ENCODE measurements around the gene LRRK2. TPM values are rescaled to one million over a fixed set of nuclear protein-coding genes. Genes with fewer than 3 reads are reported as not detected.

The LRRK2 gene
- total and polyA plus RNA-seq, 2 donors = 9.7 to 44.1 TPM

- Histone ChIP-seq H3K4me1 (ENCODE audit: insufficient read depth) (no peaks in the 10 kb centered on the region), H3K27ac (ENCODE audit: low read depth) (no peak overlapping the region), H3K4me3 (ENCODE audit: low read depth, low read length) (no peak overlapping the region), H3K36me3 (ENCODE audit: insufficient read depth) (no peaks in the 10 kb centered on the region)
- no peak for DNase-seq (ENCODE audit: extremely low spot score)
- 96% methylated on average over 1 of the region's 1 CpG for WGBS
Measured at GRCh38 chr12:40330180-40330579, 105.4 kb downstream of the LRRK2 start.

DNA sequence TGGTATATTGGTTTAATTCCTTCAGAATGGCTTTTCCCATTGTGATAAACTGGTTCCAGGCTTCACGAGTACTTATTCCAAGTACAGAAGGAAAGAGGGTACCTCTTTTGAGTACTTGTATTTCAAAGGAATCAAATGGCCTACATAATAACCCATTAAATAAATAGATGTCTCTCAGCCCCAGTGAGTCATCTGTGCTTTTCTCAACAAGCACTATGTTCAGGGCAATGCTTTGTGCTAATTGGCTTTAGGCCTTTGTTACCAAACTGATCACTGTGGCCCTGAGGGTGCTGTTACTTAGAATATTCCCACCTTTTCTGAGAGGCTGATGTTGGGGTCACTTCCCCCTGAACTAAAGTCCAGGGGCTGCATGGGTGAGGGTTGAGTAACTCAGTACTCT lies 107.1 kb downstream of the LRRK2 start:
- H3K27ac ChIP-seq (ENCODE audit: low read depth) = no peak overlapping the region
- no peaks in the 10 kb centered on the region for H3K4me1 ChIP-seq (ENCODE audit: insufficient read depth)
- no peaks in the 10 kb centered on the region for H3K36me3 ChIP-seq (ENCODE audit: insufficient read depth)
- H3K4me3 ChIP-seq (ENCODE audit: low read depth, low read length) = no peak overlapping the region
- DNase-seq (ENCODE audit: extremely low spot score) = no peak
- WGBS = 98% methylated on average over 1 of the region's 1 CpG

DNA sequence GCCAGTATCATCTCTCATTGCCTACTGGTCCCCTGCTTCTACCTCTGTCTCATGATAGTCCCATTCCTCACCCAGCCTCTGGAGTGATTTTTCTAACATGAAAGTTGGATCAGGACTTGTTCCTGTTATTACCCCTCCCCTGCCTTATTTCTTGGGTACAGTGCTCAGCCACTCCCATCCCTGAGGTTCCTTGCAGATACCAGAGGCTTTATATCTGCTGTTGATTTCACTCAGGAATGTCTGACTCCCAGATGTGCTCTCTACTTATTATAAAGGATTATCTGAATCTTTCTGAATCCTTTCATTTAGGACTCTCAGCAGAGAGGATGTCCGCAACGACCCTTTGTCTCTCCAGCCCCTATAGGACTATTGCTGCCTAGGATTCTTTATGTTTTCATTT lies 111.2 kb downstream of the LRRK2 start:
- WGBS = 58% methylated on average over 2 of the region's 2 CpGs

GRCh38 chr12:40336573-40337199 lies 111.9 kb downstream of the LRRK2 start:
- DNase-seq (ENCODE audit: extremely low spot score) = no peak
- Histone ChIP-seq H3K4me1 (ENCODE audit: insufficient read depth) (no peaks in the 10 kb centered on the region), H3K27ac (ENCODE audit: low read depth) (no peak overlapping the region), H3K4me3 (ENCODE audit: low read depth, low read length) (no peak overlapping the region), H3K36me3 (ENCODE audit: insufficient read depth) (no peaks in the 10 kb centered on the region)
- 38% methylated on average over 1 of the region's 1 CpG for WGBS

More for the DNA sequence above, 111.2 kb downstream of the LRRK2 start:
- Histone ChIP-seq H3K27ac (ENCODE audit: low read depth) (no peak overlapping the region), H3K4me3 (ENCODE audit: low read depth, low read length) (no peak overlapping the region), H3K36me3 (ENCODE audit: insufficient read depth) (no peaks in the 10 kb centered on the region), H3K4me1 (ENCODE audit: insufficient read depth) (no peaks in the 10 kb centered on the region)
- DNase-seq (ENCODE audit: extremely low spot score) = no peak

DNA sequence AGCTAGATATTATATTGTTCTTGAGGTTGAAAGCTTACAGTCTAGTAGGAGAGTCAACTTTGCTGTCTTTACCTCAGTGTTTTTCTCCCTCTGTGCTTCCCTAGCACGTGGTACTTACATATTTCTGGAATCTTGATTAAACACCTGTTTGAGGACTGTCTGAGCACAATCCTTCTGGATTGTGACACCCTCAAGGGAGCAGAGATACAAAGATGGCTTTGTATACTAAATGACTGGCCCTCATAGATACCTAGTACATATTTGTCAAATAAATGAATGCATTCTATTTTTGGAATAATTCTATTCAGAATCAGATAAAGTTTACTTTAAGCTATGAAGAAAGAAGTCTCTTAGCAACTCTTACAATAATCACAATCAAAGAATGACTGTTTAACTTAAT lies 113.3 kb downstream of the LRRK2 start:
- peaks cover 1% of the 10 kb centered on the region for H3K4me1 ChIP-seq (ENCODE audit: insufficient read depth)
- no peak overlapping the region for H3K27ac ChIP-seq (ENCODE audit: low read depth)
- no peak for DNase-seq (ENCODE audit: extremely low spot score)
- WGBS = 35% methylated on average over 1 of the region's 1 CpG
- no peak overlapping the region for H3K4me3 ChIP-seq (ENCODE audit: low read depth, low read length)
- H3K36me3 ChIP-seq (ENCODE audit: insufficient read depth) = no peaks in the 10 kb centered on the region

DNA sequence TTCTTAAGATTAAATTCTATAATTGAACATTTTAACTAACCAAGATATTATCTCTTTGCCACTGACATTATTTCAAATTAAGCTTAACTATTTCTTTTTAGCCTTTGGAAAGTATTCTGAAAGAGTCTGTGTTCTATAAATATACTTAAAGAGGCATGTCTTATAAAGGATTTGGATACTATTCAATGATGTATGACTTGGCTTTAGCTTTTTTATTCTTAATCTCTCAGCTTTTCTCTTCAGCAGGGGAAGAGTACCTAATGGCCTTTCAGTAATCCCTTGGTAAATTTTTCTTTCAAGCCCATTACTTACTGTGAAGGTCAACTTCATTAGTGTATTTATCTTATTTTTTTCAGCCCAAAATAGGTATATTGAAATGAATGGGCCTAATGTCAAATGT lies 113.8 kb downstream of the LRRK2 start:
- no peak for DNase-seq (ENCODE audit: extremely low spot score)
- Histone ChIP-seq H3K27ac (ENCODE audit: low read depth) (no peak overlapping the region), H3K4me1 (ENCODE audit: insufficient read depth) (peaks cover 1% of the 10 kb centered on the region), H3K36me3 (ENCODE audit: insufficient read depth) (no peaks in the 10 kb centered on the region), H3K4me3 (ENCODE audit: low read depth, low read length) (no peak overlapping the region)

- H3K4me1 ChIP-seq (ENCODE audit: insufficient read depth) = peaks cover 1% of the 10 kb centered on the region
- no peak overlapping the region for H3K27ac ChIP-seq (ENCODE audit: low read depth)
- H3K36me3 ChIP-seq (ENCODE audit: insufficient read depth) = no peaks in the 10 kb centered on the region
- 89% methylated on average over 2 of the region's 2 CpGs for WGBS
- no peak overlapping the region for H3K4me3 ChIP-seq (ENCODE audit: low read depth, low read length)
- DNase-seq (ENCODE audit: extremely low spot score) = no peak
Measured at GRCh38 chr12:40342010-40342409, 117.2 kb downstream of the LRRK2 start.

GRCh38 chr12:40343124-40343523 lies 118.3 kb downstream of the LRRK2 start:
- 48% methylated on average over 4 of the region's 4 CpGs for WGBS
- Histone ChIP-seq H3K36me3 (ENCODE audit: insufficient read depth) (no peaks in the 10 kb centered on the region), H3K4me1 (ENCODE audit: insufficient read depth) (peaks cover 1% of the 10 kb centered on the region), H3K4me3 (ENCODE audit: low read depth, low read length) (no peak overlapping the region), H3K27ac (ENCODE audit: low read depth) (no peak overlapping the region)
- DNase-seq (ENCODE audit: extremely low spot score) = no peak

DNA sequence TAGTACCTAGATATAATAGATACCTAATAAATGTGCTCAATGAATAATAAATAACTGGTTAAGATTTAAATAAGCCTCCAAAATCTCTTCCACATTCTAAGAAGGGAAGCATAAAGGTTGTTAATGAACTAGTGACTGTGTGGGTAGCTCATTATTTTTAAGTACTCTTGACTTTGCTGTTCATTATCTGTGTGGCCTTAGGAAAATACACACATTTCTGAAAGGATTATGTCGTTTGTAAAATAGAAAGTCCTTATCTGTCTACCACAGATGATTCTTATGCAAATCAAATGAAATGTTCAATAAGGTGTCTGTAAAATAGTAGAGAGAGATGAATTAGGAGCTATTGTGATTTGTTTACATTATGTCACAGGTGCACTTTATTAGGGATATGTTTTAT lies 119.5 kb downstream of the LRRK2 start:
- Histone ChIP-seq H3K27ac (ENCODE audit: low read depth) (no peak overlapping the region), H3K4me3 (ENCODE audit: low read depth, low read length) (no peak overlapping the region), H3K4me1 (ENCODE audit: insufficient read depth) (peaks cover 1% of the 10 kb centered on the region), H3K36me3 (ENCODE audit: insufficient read depth) (no peaks in the 10 kb centered on the region)
- WGBS = 65% methylated on average over 1 of the region's 1 CpG
- no peak for DNase-seq (ENCODE audit: extremely low spot score)

GRCh38 chr12:40351976-40352375 lies 127.2 kb downstream of the LRRK2 start:
- Histone ChIP-seq H3K4me3 (ENCODE audit: low read depth, low read length) (no peak overlapping the region), H3K4me1 (ENCODE audit: insufficient read depth) (no peaks in the 10 kb centered on the region), H3K27ac (ENCODE audit: low read depth) (no peak overlapping the region), H3K36me3 (ENCODE audit: insufficient read depth) (no peaks in the 10 kb centered on the region)
- DNase-seq (ENCODE audit: extremely low spot score) = no peak
- WGBS = 64% methylated on average over 1 of the region's 1 CpG

- no peak overlapping the region for H3K27ac ChIP-seq (ENCODE audit: low read depth)
- DNase-seq (ENCODE audit: extremely low spot score) = no peak
- H3K4me1 ChIP-seq (ENCODE audit: insufficient read depth) = no peaks in the 10 kb centered on the region
- WGBS = 75% methylated on average over 6 of the region's 6 CpGs
- H3K36me3 ChIP-seq (ENCODE audit: insufficient read depth) = no peaks in the 10 kb centered on the region
- H3K4me3 ChIP-seq (ENCODE audit: low read depth, low read length) = no peak overlapping the region
Measured at GRCh38 chr12:40375076-40375475, 150.3 kb downstream of the LRRK2 start.

- no peaks in the 10 kb centered on the region for H3K36me3 ChIP-seq (ENCODE audit: insufficient read depth)
- no peak for DNase-seq (ENCODE audit: extremely low spot score)
- no peak overlapping the region for H3K27ac ChIP-seq (ENCODE audit: low read depth)
- 95% methylated on average over 5 of the region's 5 CpGs for WGBS
- H3K4me1 ChIP-seq (ENCODE audit: insufficient read depth) = no peaks in the 10 kb centered on the region
- H3K4me3 ChIP-seq (ENCODE audit: low read depth, low read length) = no peak overlapping the region
Measured at GRCh38 chr12:40376533-40377267, 151.9 kb downstream of the LRRK2 start.

- DNase-seq (ENCODE audit: extremely low spot score) = no peak
- Histone ChIP-seq H3K27ac (ENCODE audit: low read depth) (no peak overlapping the region), H3K4me1 (ENCODE audit: insufficient read depth) (no peaks in the 10 kb centered on the region), H3K4me3 (ENCODE audit: low read depth, low read length) (no peak overlapping the region), H3K36me3 (ENCODE audit: insufficient read depth) (no peaks in the 10 kb centered on the region)
- 78% methylated on average over 1 of the region's 1 CpG for WGBS
Measured at GRCh38 chr12:40378691-40379090, 153.9 kb downstream of the LRRK2 start.

DNA sequence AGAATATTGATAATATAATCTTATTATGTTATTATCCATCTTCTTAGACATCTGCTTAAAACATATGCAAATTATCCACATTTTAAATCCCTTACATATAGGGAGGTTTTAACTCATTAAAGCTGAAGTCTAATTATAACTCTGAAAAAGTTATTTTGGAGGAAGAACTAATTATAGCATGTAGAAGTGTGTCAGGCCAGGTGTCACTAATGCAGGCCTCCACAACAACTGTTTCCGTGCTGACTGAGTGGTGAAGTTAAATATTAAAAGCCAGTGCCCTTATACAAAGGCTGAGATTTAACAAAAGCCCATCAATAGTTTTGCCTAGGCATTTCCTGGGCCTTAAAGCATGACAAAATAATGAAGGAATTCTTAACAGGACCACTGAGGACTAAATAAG lies 157.4 kb downstream of the LRRK2 start:
- H3K36me3 ChIP-seq (ENCODE audit: insufficient read depth) = no peaks in the 10 kb centered on the region
- H3K4me3 ChIP-seq (ENCODE audit: low read depth, low read length) = no peak overlapping the region
- no peak overlapping the region for H3K27ac ChIP-seq (ENCODE audit: low read depth)
- DNase-seq (ENCODE audit: extremely low spot score) = no peak
- 72% methylated on average over 1 of the region's 1 CpG for WGBS
- H3K4me1 ChIP-seq (ENCODE audit: insufficient read depth) = no peaks in the 10 kb centered on the region
